ENCODE measurements around the gene OSBPL3. TPM values are rescaled to one million over a fixed set of nuclear protein-coding genes. Genes with fewer than 3 reads are reported as not detected.
"Not testable (repeated sequence)": the region's sequence is repeated elsewhere in the genome, so short reads cannot be mapped to it uniquely, and the experiment has no call there.

The OSBPL3 gene, protein sequence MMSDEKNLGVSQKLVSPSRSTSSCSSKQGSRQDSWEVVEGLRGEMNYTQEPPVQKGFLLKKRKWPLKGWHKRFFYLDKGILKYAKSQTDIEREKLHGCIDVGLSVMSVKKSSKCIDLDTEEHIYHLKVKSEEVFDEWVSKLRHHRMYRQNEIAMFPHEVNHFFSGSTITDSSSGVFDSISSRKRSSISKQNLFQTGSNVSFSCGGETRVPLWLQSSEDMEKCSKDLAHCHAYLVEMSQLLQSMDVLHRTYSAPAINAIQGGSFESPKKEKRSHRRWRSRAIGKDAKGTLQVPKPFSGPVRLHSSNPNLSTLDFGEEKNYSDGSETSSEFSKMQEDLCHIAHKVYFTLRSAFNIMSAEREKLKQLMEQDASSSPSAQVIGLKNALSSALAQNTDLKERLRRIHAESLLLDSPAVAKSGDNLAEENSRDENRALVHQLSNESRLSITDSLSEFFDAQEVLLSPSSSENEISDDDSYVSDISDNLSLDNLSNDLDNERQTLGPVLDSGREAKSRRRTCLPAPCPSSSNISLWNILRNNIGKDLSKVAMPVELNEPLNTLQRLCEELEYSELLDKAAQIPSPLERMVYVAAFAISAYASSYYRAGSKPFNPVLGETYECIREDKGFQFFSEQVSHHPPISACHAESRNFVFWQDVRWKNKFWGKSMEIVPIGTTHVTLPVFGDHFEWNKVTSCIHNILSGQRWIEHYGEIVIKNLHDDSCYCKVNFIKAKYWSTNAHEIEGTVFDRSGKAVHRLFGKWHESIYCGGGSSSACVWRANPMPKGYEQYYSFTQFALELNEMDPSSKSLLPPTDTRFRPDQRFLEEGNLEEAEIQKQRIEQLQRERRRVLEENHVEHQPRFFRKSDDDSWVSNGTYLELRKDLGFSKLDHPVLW
- total RNA-seq = 17.2 and 17.3 TPM in 2 replicates

GRCh38 chr7:24979863-24980533 is at the start of gene OSBPL3:
TSS of gene OSBPL3 (minus strand) at chr7:24980178. CDS start at chr7:24892472, 87,706 bp downstream.
- peak; percentile 91 to 95 for DNase-seq (ENCODE audit: low read depth in 2 of 2)

DNA sequence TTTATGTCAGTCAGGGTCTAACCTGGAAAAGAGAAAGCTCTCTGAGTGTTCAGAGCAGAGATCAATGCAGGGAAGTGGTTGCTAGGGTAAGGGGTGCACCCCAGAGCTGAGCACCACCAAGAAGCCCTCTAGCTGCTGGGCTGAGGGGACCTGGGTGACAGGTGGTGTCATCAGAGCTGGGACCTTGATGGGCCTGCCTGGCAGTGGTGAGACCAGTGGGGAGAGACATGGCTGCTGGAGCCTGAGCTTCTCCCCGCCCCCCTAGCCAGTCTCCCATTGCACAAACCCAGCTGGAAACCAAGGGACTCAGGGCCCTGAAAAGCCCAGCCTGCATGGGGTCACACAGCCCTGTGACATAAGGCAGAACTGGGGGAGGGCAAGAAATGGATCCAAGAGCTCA is 49.1 kb upstream of the OSBPL3 start:
- DNase-seq (ENCODE audit: low read depth in 2 of 2) = no peak

DNA sequence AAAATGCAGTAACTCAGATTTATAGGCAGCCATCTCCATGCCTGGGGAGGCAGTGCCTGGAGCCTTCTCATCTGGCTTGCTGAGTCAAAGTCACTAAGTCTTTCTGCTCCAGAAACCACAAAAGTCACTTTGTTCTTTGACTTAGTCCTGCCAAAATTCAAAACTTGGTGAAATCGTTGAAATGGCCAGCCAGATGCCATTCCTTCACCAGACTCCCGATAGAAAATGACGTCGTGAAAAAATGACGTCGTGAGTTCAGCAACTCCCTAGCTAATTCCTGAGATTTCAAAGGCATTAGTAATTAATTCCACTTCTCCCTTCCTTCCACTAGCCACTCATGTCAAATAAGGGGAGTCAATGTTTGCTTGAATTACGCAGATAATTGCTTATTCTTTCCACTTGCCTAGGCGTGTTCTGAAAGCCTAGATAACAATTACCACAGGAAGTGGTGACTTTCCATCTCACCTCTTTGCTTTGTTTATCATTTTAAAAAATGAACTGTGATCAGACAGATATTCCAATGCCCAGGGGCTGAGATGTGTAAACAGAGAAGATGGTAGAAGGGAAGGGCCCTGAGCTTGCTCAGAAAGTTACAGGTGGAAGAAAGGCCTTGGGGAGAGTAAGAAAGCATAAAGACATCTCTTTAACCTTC is 48.5 kb upstream of the OSBPL3 start:
- peak; percentile 73 to 93 for DNase-seq (ENCODE audit: low read depth in 2 of 2)

GRCh38 chr7:25026156-25026555 is 46.2 kb upstream of the OSBPL3 start:
- no peak for DNase-seq (ENCODE audit: low read depth in 2 of 2)

DNA sequence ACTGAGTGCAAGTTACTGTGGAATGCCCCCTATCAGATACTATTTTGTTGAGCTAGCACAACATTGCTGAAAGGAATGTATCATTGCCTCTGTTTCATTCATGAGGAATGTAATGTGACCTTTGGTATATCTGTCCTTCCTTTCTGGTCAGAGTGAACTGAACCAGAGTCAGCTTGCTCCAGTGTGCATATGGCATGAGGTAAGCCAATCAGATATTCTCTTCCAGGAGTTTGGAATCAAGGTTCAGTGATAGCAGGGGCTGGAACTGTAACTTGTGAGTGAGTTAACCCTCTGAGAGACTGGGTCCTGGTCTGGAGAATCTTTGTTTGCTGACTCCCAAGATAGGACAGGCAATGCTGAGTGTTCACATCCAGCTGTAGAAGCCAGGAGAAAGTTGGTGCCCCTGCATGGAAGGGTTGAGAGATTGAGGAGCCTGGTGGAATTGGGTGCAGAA is 45.3 kb upstream of the OSBPL3 start:
- DNase-seq (ENCODE audit: low read depth in 2 of 2) = peak; percentile 74 to 84

GRCh38 chr7:25024066-25024465 is 44.1 kb upstream of the OSBPL3 start:
- DNase-seq (ENCODE audit: low read depth in 2 of 2) = no peak

GRCh38 chr7:25017671-25018070 is 37.7 kb upstream of the OSBPL3 start:
- DNase-seq (ENCODE audit: low read depth in 2 of 2) = not testable (repeated sequence)

DNA sequence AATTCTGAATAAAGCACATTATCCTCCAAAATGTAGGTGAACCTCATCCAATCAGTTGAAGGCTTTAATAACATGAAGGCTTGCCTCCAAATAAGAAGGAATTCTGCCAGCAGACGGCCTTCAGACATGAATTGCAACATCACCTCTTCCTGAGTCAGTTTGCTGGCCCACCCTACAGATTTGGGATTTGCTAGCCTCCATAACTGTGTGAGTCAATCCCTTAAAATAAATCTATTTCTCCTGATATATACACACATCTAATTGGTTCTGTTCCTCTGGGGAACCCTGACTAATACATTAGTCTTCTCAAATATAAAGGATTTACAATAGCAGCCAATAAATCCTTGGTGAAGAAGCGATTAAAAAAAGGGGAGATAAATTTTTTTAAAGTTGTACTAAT is 34.8 kb upstream of the OSBPL3 start:
- no peak for DNase-seq (ENCODE audit: low read depth in 2 of 2)

DNA sequence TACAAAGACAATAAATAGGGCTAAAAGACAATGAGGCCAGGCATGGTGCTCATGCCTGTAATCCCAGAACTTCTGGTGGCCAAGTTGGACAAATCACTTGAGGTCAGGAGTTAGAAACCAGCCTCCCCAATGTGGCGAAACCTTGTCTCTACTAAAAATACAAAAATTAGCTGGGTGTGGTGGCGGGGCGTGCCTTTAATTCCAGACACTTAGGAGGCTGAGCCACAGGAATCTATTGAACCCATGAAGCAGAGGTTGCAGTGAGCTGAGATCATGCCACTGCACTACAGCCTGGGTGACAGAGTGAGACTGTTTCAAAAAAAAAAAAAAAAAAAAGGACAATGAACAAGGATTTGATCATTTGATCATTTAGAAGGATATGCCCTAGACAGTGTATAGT is 32.7 kb upstream of the OSBPL3 start:
- not testable (repeated sequence) for DNase-seq (ENCODE audit: low read depth in 2 of 2)

DNA sequence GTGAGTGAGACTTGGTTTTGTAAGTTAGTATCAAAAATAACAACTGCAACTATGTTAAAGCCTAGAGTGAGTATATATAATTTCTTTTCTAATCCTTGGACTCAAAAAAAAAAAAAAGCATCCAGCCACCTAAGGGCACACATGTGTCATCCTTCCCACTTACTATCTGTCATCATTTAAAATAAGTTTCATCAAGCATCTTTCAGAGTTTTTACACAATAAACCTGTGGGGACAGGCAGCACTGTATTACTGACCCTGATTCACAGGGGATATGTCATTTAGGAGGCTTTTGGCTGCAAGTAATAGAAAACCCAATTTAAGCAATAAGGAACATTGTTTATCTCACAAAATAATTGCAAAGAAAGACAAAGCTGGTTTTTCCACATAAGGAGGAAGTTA is 32.3 kb upstream of the OSBPL3 start:
- DNase-seq (ENCODE audit: low read depth in 2 of 2) = no peak

DNA sequence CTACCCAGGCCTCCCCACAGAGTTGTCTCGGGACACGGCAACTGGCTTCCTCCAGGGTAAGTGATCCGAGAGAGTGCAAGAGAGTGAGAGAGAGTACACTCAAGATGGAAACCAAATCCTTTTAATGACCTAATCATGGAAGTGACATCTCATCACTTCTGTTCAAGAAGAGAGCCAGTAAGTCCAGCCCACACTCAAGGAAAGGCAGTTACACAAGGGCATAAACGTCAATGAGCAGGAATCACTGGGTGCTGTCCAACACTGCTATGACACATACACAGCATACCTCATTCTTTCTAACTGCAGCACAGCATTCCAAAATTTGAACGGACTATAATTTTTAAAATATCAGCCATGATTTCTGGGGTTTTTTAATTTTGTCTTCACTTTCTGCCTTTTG is 29.3 kb upstream of the OSBPL3 start:
- DNase-seq (ENCODE audit: low read depth in 2 of 2) = no peak

DNA sequence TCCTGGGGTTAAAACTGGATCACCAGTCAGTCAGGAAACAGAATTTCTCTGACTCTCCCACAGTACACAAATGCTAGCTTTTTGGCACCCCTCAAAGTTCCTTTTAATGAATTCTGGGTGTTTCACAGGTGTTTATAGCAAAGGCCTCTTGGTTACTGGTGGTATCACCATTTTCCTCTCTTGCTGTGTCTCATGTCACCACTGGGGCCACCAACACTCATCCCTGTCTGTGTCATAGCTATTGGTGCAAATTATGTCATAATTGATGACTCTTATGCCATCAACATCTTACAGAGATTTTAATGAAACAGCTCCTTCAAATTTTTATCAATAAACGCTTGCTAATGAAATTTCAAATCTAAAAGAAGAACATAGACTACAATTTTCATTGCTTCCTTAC is 27.7 kb upstream of the OSBPL3 start:
- DNase-seq (ENCODE audit: low read depth in 2 of 2) = no peak

- no peak for DNase-seq (ENCODE audit: low read depth in 2 of 2)
Observed at GRCh38 chr7:25006276-25006675, 26.3 kb upstream of the OSBPL3 start.

DNA sequence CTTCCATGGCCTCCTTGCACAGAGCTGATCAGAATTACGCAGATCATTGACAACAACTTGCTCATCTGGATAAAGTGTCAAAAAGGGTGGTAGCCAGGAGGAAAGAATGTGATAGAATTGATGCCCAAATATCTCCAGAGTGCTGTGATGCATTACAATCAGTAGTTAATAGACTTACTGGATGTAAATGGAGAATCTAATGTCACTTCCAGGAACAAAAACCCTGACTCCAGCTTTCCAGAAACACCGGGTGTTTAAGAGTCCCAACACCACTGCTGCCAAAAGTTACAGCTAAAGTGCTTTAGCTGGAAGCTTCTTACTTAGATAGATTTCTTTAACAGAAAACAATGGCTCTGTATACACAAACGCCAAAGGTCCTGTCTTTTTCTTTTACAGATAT is 25.7 kb upstream of the OSBPL3 start:
- DNase-seq (ENCODE audit: low read depth in 2 of 2) = no peak

DNA sequence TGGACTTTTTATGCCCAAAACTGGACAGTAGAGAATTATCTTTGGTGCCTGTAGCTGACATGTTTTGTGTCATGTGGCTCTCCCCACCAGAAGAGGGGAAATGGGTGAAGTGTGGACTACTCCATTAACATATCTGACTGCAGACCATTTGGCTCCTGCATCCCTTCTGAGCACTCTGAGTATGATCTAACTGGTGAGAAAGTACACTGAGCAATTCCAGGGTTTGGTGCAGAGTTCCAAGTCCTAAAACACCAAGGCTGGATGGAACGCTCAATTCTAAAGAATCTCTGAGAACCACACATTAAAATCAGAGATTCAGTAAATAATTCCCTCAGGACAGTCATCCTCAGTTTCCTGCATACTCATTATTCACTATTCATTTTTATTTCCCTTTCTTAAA is 22.8 kb upstream of the OSBPL3 start:
- DNase-seq (ENCODE audit: low read depth in 2 of 2) = no peak

- no peak for DNase-seq (ENCODE audit: low read depth in 2 of 2)
Observed at GRCh38 chr7:24995466-24995865, 15.5 kb upstream of the OSBPL3 start.

- DNase-seq (ENCODE audit: low read depth in 2 of 2) = no peak
Observed at GRCh38 chr7:24992314-24992713, 12.3 kb upstream of the OSBPL3 start.

- DNase-seq (ENCODE audit: low read depth in 2 of 2) = no peak
Observed at GRCh38 chr7:24991353-24991752, 11.4 kb upstream of the OSBPL3 start.

GRCh38 chr7:24987331-24987842 is 7.4 kb upstream of the OSBPL3 start:
- DNase-seq (ENCODE audit: low read depth in 2 of 2) = no peak

DNA sequence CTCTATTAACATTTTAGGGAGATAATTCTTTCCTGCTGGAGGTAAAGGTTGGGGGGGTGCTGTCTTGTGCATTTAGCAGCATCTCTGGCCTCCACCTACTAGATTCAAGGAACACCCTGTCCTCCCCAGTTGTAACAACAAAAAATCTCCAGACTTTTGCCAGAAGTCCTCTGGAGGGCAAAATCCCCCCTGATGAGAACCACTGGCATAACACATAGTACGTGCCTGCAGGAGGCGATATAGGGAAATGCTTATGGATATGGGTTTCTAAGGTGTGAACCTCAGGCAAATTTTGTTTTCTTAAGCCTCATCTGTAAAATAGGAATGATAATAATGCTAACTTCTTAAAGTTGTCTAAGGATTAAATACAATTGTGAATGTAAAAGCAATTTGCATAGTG is 2.9 kb upstream of the OSBPL3 start:
- peak in 1 of 2 donors; percentile 19 for DNase-seq (ENCODE audit: low read depth in 2 of 2)
